ENCODE measurements around the gene LGALS12.

The LGALS12 gene

GRCh38 chr11:63505857-63506528 lies at the start of gene LGALS12:
Gene LGALS12, plus strand, starts transcription at chr11:63506084. Its CDS starts 375 bp downstream, at chr11:63506459.
- POLR2A ChIA-PET, result no interaction called here
- no peak for DNase-seq (ENCODE audit: low read depth, low spot score)
- H3K4me3 ChIP-seq (ENCODE audit: low read depth, low read length), result no peak within 1 kb of the TSS
- CTCF ChIA-PET, result interaction anchor here (2.3 kb wide), 1 partner anchor 26 kb away, joined by 9 read pairs; no protein-coding TSS in a partner anchor
- no peak for TF ChIP-seq CTCF (IDR thresholded peaks at IDR 0.05; ENCODE audit: insufficient read depth, low read length, missing control alignments)

- ChIA-PET CTCF (no interaction called here), POLR2A (no interaction called here)
- DNase-seq (ENCODE audit: low read depth, low spot score), result no peak
- H3K4me3 ChIP-seq (ENCODE audit: low read depth, low read length), result no peak overlapping the region
- TF ChIP-seq CTCF (IDR thresholded peaks at IDR 0.05; ENCODE audit: insufficient read depth, low read length, missing control alignments), result no peak
Measured at GRCh38 chr11:63459586-63459985, 46.3 kb upstream of the LGALS12 start.

- POLR2A ChIA-PET, result no interaction called here
- H3K4me3 ChIP-seq (ENCODE audit: low read depth, low read length), result no peak overlapping the region
- CTCF ChIA-PET, result interaction anchor here (1.2 kb wide), 1 partner anchor 19 kb away, joined by 3 read pairs; no protein-coding TSS in a partner anchor
- no peak for TF ChIP-seq CTCF (IDR thresholded peaks at IDR 0.05; ENCODE audit: insufficient read depth, low read length, missing control alignments)
- no peak for DNase-seq (ENCODE audit: low read depth, low spot score)
Measured at GRCh38 chr11:63462137-63462536, 43.7 kb upstream of the LGALS12 start.

- no peak for DNase-seq (ENCODE audit: low read depth, low spot score)
- CTCF ChIA-PET, result interaction anchor here (1.3 kb wide), 1 partner anchor 9 kb away, joined by 3 read pairs; no protein-coding TSS in a partner anchor
- no peak for TF ChIP-seq CTCF (IDR thresholded peaks at IDR 0.05; ENCODE audit: insufficient read depth, low read length, missing control alignments)
- no peak overlapping the region for H3K4me3 ChIP-seq (ENCODE audit: low read depth, low read length)
- POLR2A ChIA-PET, result no interaction called here
Measured at GRCh38 chr11:63470311-63470710, 35.6 kb upstream of the LGALS12 start.

- ChIA-PET POLR2A (no interaction called here), CTCF (no interaction called here)
- no peak overlapping the region for H3K4me3 ChIP-seq (ENCODE audit: low read depth, low read length)
- DNase-seq (ENCODE audit: low read depth, low spot score), result no peak
- TF ChIP-seq CTCF (IDR thresholded peaks at IDR 0.05; ENCODE audit: insufficient read depth, low read length, missing control alignments), result no peak
Measured at GRCh38 chr11:63472372-63472771, 33.5 kb upstream of the LGALS12 start.

GRCh38 chr11:63476618-63477017 lies 29.3 kb upstream of the LGALS12 start:
- DNase-seq (ENCODE audit: low read depth, low spot score), result no peak
- H3K4me3 ChIP-seq (ENCODE audit: low read depth, low read length), result no peak overlapping the region
- CTCF ChIA-PET, result interaction anchor here (9.3 kb wide), 1 partner anchor 162 kb away, joined by 194 read pairs; no protein-coding TSS in a partner anchor
- POLR2A ChIA-PET, result no interaction called here
- no peak for TF ChIP-seq CTCF (IDR thresholded peaks at IDR 0.05; ENCODE audit: insufficient read depth, low read length, missing control alignments)

Data from AG04449 (cell line).